Astrocyte (in vitro differentiated cells and primary cell): Measurements from ENCODE around the gene STK39.

Source experiments
- EZH2 ChIP-seq: IDR thresholded peaks from 2 replicates; pipeline ENCODE4 v1.6.1; 2012; ENCODE audit warnings: mild to moderate bottlenecking, low read length, inconsistent platforms; ENCODE audit not compliant: insufficient read depth
- TF ChIP-seq, protein P1 (sequence below): IDR thresholded peaks from 2 replicates; pipeline ENCODE4 v1.5.1; 2011; ENCODE audit warnings: low read depth, mild to moderate bottlenecking, inconsistent platforms, low read length, moderate library complexity; ENCODE audit not compliant: insufficient read depth

DNA sequence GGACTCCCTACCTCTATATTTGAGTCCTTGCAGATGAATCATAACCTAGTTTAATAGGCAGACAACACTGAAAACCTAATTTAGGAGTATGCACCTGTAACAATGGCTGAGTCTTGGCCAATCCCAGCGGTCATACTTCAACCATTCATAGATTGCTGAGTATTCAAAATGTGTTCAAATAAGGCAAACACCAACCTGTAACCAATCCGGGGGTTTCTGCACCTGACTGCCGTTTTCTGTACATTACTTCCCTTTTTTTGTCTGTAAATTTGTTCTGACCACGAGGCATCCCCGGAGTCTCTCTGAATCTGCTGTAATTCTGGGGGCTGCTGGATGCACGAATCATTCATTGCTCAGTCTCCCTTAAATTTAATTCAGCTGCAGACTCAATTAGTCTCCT, 338.6 kb downstream of the STK39 start:
- TF ChIP-seq, protein P1, sequence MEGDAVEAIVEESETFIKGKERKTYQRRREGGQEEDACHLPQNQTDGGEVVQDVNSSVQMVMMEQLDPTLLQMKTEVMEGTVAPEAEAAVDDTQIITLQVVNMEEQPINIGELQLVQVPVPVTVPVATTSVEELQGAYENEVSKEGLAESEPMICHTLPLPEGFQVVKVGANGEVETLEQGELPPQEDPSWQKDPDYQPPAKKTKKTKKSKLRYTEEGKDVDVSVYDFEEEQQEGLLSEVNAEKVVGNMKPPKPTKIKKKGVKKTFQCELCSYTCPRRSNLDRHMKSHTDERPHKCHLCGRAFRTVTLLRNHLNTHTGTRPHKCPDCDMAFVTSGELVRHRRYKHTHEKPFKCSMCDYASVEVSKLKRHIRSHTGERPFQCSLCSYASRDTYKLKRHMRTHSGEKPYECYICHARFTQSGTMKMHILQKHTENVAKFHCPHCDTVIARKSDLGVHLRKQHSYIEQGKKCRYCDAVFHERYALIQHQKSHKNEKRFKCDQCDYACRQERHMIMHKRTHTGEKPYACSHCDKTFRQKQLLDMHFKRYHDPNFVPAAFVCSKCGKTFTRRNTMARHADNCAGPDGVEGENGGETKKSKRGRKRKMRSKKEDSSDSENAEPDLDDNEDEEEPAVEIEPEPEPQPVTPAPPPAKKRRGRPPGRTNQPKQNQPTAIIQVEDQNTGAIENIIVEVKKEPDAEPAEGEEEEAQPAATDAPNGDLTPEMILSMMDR, result no peak
- TF ChIP-seq EZH2, result no peak
